K562 (cell line): ENCODE data around the gene ZNF12. TPM values are rescaled to one million over a fixed set of nuclear protein-coding genes. Genes with fewer than 3 reads are reported as not detected.

Source experiments
- CBX1 ChIP-seq: sonication (generic); IDR thresholded peaks from 2 replicates; pipeline ENCODE4 v1.6.1; 2016; ENCODE audit warnings: antibody characterized with exemption, low read depth, mild to moderate bottlenecking
- CBX3 ChIP-seq, 2 experiments: IDR thresholded peaks; 1 replicate in 1 of 2; 2 replicates in 1 of 2; pipeline ENCODE4 v1.6.1; 2012; ENCODE audit warnings: inconsistent platforms in 2 of 2, low read length in 2 of 2, borderline replicate concordance in 1 of 2, control low read depth in 1 of 2
- CREB3 ChIP-seq: fragments of 450-650 bp; conservative IDR thresholded peaks from 2 replicates; pipeline ENCODE4 v1.6.1; 2016; ENCODE audit warnings: missing genetic modification characterization, low read depth, mild to moderate bottlenecking, missing compliant biosample characterization, moderate library complexity
- HCFC1 ChIP-seq: IDR thresholded peaks from 2 replicates; pipeline ENCODE4 v1.6.1; 2012; ENCODE audit warnings: low read depth, low read length, improper control_type of control experiment
- KAT7 ChIP-seq: sonication (generic); formaldehyde crosslinking; IDR thresholded peaks from 2 replicates; pipeline ENCODE4 v1.8.0; 2022; ENCODE audit warnings: missing genetic modification reagents, mild to moderate bottlenecking, borderline replicate concordance
- STAT5A ChIP-seq: IDR thresholded peaks from 2 replicates; pipeline ENCODE4 v1.6.1; 2012; ENCODE audit warnings: low read length, inconsistent platforms, borderline replicate concordance
- TAL1 ChIP-seq: fragments of 450-650 bp; IDR thresholded peaks from 2 replicates; pipeline ENCODE4 v1.6.1; 2016; ENCODE audit warnings: mild to moderate bottlenecking
- THRAP3 ChIP-seq: fragments of 450-650 bp; IDR thresholded peaks from 2 replicates; pipeline ENCODE4 v1.6.1; 2016; ENCODE audit warnings: mild to moderate bottlenecking, inconsistent platforms, borderline replicate concordance
- TRIM24 ChIP-seq, 2 experiments: fragments of 450-650 bp; IDR thresholded peaks; 2 replicates each; pipeline ENCODE4 v1.6.1; 2016
- ZBTB12 ChIP-seq: fragments of 250-450 bp; sonication (Bioruptor Pico); IDR thresholded peaks from 2 replicates; pipeline ENCODE4 v1.4.0; 2020
- ZBTB34 ChIP-seq: fragments of 250-450 bp; sonication (Bioruptor Pico); IDR thresholded peaks from 2 replicates; pipeline ENCODE4 v1.8.0; 2021; ENCODE audit warnings: mild to moderate bottlenecking, moderate library complexity
- ZBTB40 ChIP-seq, 2 experiments: fragments of 450-650 bp in 1 of 2; sonication (generic) in 1 of 2; formaldehyde crosslinking in 1 of 2; IDR thresholded peaks; 2 replicates each; pipeline versions ENCODE4 v1.7.1 to v1.9.0; 2016 to 2022; ENCODE audit warnings: inconsistent platforms in 1 of 2, mild to moderate bottlenecking in 1 of 2, missing genetic modification reagents in 1 of 2
- ZC3H8 ChIP-seq: fragments of 450-650 bp; IDR thresholded peaks from 2 replicates; pipeline ENCODE4 v1.6.1; 2017
- ZNF41 ChIP-seq: fragments of 250-450 bp; sonication (Bioruptor Pico); conservative IDR thresholded peaks from 2 replicates; pipeline ENCODE4 v1.4.0; 2020; ENCODE audit warnings: mild to moderate bottlenecking
- ZNF785 ChIP-seq: fragments of 250-450 bp; sonication (Bioruptor Pico); IDR thresholded peaks from 2 replicates; pipeline ENCODE4 v1.4.0; 2020; ENCODE audit warnings: mild to moderate bottlenecking
- polyA plus RNA-seq, 8 experiments: library from polyadenylated mRNA; depleted of rRNA in 4 of 8; stranded (reverse) in 5 of 8; unstranded in 3 of 8; fragments of >200 nt; fragmentation: Nextera tagmentation in 2 of 8; fragmentation: Illumina TruSeq in 1 of 8; extraction: Ambion mirVana in 2 of 8; extraction: Trizol in 1 of 8; gene quantifications; 2 replicates each; pipeline versions ENCODE4 v1.2.1 to v1.2.3, GENCODE V29; 2011 to 2014; ENCODE audit warnings: inconsistent platforms in 1 of 8, missing spikeins in 1 of 8
- total RNA-seq, 7 experiments: library from RNA; depleted of rRNA in 6 of 7; stranded (reverse); fragments of >200 nt in 6 of 7; fragmentation: Illumina TruSeq in 2 of 7; extraction: Trizol in 2 of 7; gene quantifications; 2 replicates each; pipeline versions ENCODE4 v1.2.1 to v1.2.3, GENCODE V29; 2011 to 2021; ENCODE audit warnings: low replicate concordance in 1 of 7

The ZNF12 gene
- total and polyA plus RNA-seq, 9 of the 15 experiments (the other 6 are each of a cell fraction or from before 2014, with no cell fraction given), result 5.8 to 32.3 (median 18.9) TPM

GRCh38 chr7:6709808-6710207 is 3.1 kb upstream of the ZNF12 start (continued):
- peak; percentile 41; the same call in 1 of the 2 replicates for TF ChIP-seq HCFC1
- TF ChIP-seq ZNF785 (CRISPR knock-in tag), result no peak
- no peak for TF ChIP-seq ZNF41 (CRISPR knock-in tag)
- TF ChIP-seq ZBTB40 (IDR thresholded peaks at IDR 0.05), result peak; percentile 79
- no peak for TF ChIP-seq ZBTB40 (CRISPR knock-in tag; IDR thresholded peaks at IDR 0.05)
- no peak for TF ChIP-seq TAL1
- TF ChIP-seq KAT7 (CRISPR knock-in tag), result no peak
- no peak for TF ChIP-seq ZBTB34 (CRISPR knock-in tag)
- no peak for TF ChIP-seq ZBTB12
- no peak for TF ChIP-seq THRAP3
- TF ChIP-seq CREB3, result no peak
- TF ChIP-seq ZC3H8, result no peak
- TF ChIP-seq CBX1, result no peak
- peak in 1 of 2 experiments; percentile 94; a peak in 2 of 3 replicates for TF ChIP-seq CBX3 (IDR thresholded peaks at IDR 0.05; ENCODE audit: borderline replicate concordance in 1 of 2, low read length in 2 of 2)
- no peak for TF ChIP-seq STAT5A
- TF ChIP-seq TRIM24 (IDR thresholded peaks at IDR 0.05), result 0 out of 4 replicates have a peak, but pooled peaks of 1 of the 2 experiments have one; percentile 14
